Activated T-cell treated with anti-CD3 and anti-CD28 coated beads for 1 hour (primary cell): ENCODE measurements around the gene RUBCN.
"Not testable (repeated sequence)": the region's sequence is repeated elsewhere in the genome, so short reads cannot be mapped to it uniquely, and the experiment has no call there.

Source experiments
- DNase-seq: peaks from one replicate; pipeline ENCODE4 v3.0.0-alpha.2; 2020; ENCODE audit warnings: low read depth

RUBCN gene

GRCh38 chr3:197657541-197658292 lies 79.0 kb downstream of the RUBCN start:
- DNase-seq, result not testable (repeated sequence)

- DNase-seq, result not testable (repeated sequence)
Observed at GRCh38 chr3:197656960-197657359, 79.7 kb downstream of the RUBCN start.

GRCh38 chr3:197656129-197656528 lies 80.6 kb downstream of the RUBCN start:
- not testable (repeated sequence) for DNase-seq

DNA sequence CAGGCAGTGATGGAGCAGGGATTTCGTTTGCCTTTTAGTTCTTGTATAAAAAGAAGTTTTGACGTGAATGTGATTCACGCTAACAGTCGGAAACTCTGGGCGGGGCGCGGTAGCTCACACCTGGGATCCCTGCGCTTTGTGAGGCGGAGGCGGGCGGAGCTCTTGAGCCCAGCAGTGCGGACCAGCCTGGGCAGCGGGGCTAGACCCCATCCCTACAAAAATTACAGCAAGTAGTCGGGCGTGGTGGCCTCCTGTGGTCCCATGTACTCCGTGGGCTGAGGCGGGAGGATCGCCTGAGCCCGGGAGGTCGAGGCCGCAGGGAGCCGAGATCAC lies 81.7 kb downstream of the RUBCN start:
- not testable (repeated sequence) for DNase-seq

- DNase-seq, result peak; percentile 31
Observed at GRCh38 chr3:197654090-197654997, 82.4 kb downstream of the RUBCN start.

DNA sequence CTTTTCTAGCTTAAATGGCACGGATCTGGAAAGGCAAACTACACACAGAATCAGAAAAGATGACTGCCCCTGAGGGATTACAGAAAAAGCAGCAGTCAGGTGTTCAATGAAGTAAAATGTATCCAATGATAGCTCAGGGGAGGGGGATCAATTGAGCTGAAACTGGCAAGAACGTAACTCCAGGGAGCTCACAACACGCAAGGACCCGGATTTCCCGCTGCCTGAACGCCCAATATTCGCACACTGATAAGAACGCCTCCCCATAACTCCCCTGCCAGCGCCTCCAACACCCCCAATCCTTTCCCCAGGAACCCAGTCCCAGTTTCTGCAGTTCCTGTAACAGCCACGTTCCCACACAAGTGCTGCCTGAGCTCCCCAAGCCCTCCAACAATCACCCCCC lies 83.8 kb downstream of the RUBCN start:
- not testable (repeated sequence) for DNase-seq

- DNase-seq, result not testable (repeated sequence)
Observed at GRCh38 chr3:197647649-197648048, 89.1 kb downstream of the RUBCN start.

- not testable (repeated sequence) for DNase-seq
Observed at GRCh38 chr3:197647191-197647590, 89.5 kb downstream of the RUBCN start.

DNA sequence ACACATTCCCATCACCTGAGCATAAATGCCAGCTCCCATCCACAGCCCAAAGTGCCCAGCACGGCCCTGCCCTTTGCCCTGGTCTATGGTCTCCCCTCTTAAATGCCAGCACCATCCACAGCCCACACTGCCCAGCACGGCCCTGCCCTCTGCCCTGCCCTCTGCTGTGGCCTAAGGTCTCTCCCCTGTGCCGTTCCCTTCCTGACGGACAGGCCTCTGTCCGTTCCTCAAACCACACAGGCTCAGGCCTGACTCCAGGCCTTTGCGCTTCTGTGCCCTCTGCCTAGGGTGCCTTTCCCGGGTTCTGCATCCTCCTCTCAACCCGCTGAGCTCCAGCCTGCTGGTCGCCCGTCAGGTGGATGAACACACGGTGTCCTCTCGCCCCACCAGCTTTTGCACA lies 90.4 kb downstream of the RUBCN start:
- DNase-seq, result not testable (repeated sequence)

DNA sequence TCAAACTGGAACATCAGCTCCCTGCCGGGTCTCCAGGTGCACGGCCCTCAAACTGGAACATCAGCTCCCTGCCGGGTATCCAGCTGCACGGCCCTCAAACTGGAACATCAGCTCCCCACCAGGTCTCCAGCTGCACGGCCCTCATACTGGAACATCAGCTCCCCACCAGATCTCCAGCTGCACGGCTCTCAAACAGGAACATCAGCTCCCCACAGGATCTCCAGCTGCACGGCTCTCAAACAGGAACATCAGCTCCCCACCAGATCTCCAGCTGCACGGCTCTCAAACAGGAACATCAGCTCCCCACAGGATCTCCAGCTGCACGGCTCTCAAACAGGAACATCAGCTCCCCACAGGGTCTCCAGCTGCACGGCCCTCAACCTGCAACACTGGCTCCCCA lies 99.1 kb downstream of the RUBCN start:
- not testable (repeated sequence) for DNase-seq

GRCh38 chr3:197631989-197632388 lies 104.7 kb downstream of the RUBCN start:
- DNase-seq, result not testable (repeated sequence)

- DNase-seq, result not testable (repeated sequence)
Observed at GRCh38 chr3:197630766-197631165, 105.9 kb downstream of the RUBCN start.

GRCh38 chr3:197629286-197629685 lies 107.4 kb downstream of the RUBCN start:
- DNase-seq, result not testable (repeated sequence)

DNA sequence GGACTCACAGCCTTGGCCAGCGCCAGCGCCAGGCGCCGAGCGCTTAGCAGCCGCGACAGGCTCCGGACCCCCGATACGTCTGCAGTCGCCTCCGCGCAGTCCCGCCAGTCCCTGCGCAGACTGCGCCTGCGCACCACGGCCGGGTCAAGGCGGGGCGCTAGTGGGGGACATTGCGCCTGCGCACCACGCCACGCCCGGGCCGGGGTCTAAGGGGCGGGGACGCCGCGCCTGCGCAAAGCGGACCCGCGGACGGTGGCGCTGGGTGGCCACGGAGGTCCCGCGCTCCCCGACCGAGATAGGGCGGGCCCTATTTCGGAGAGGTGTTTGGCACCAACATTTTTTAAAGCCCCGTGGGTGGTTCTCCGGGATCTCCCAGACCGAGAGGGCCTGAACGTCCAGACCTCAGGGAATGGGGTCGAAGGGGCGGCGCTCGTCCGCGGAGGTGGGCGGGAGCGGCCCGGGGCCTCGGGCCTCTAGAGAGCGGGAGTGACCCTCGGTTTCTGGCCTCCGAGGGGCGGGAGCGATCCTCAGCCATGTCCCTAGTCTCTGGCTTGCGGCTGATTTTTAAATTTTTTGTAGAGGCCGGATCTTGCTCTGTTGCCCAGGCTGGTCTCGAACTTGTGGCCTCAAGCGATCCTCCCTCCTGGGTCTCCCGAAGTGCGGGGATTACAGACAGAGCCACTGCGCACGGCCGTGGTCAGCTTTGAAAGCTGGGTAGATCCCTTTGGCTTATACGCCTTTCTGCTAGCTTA lies 108.8 kb downstream of the RUBCN start:
- DNase-seq, result peak; percentile 87

DNA sequence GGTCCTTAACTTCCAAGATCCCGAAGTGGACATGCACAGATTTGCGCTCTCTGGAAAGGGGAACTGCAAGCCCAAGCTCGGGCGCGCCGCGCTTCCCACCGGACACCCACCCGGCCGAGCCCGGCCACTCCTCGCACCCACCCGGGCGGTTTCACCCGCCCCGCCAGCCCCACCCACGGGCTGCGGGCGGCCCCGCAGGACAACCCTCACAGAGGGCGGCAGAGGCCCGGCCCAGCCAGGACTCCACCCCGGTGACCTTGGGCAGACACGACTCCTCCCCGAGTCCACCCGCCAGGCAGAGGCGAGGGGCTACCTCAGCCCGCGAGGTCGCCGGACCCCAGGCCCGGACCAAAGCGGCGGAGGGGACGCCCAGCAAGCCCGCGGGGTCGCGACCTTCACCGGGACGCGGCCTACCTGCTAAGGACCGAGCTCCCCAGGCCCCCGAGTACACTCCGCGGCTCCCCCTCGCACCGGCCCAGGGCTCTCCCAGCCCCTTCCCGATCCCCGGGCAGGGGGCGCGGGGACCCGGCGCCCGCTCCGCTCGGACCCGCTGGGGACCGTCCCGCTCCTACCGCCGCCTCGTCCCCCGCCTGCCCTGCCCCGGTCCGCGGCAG lies 109.4 kb downstream of the RUBCN start:
- not testable (repeated sequence) for DNase-seq

GRCh38 chr3:197626404-197627157 lies 110.1 kb downstream of the RUBCN start:
- DNase-seq, result not testable (repeated sequence)

DNA sequence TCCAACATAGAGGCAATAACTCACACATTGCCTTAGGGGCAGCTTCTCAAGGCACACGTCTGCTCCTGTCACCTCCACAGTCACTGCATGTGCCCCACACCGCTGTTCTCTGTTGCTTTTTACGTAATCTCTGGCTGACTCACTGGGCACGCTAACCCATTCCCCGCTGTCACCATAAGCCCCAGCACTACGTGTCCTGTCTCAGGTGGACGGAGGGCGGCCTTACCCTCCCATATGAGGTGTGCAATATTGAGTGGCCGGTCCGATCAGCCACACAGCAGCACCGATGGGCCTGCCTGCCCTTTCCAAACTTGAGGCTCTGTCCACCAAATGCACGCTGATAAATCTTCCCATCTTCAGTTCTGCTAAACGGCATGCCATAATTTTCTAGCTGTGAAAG lies 115.2 kb downstream of the RUBCN start:
- DNase-seq, result not testable (repeated sequence)
